Trophoblast cell (in vitro differentiated cells and primary cell): ENCODE measurements around the gene UCN.
A peak's percentile ranks its signal among the peaks of the same experiment; 100 is the strongest.

Experiments used
- DNase-seq, 2 donors: peaks; one replicate each; pipeline ENCODE4 v3.0.0-alpha.2; 2016
- H2AFZ ChIP-seq: 2 replicates; pipeline ENCODE4 v1.6.1; 2013; ENCODE audit warnings: low read length, moderate library complexity, mild to moderate bottlenecking; ENCODE audit not compliant: insufficient read depth, poor library complexity
- H2AK5ac ChIP-seq: 2 replicates; pipeline ENCODE4 v1.6.1; 2013; ENCODE audit warnings: mild to moderate bottlenecking, low read length
- H2BK120ac ChIP-seq: 2 replicates; pipeline ENCODE4 v1.6.1; 2013; ENCODE audit warnings: low read length, mild to moderate bottlenecking, moderate library complexity; ENCODE audit not compliant: insufficient read depth, poor library complexity
- H2BK12ac ChIP-seq: 2 replicates; pipeline ENCODE4 v1.6.1; 2013; ENCODE audit warnings: mild to moderate bottlenecking, low read length, moderate library complexity
- H2BK5ac ChIP-seq: 2 replicates; pipeline ENCODE4 v1.6.1; 2013; ENCODE audit warnings: low read length, low read depth, moderate library complexity, mild to moderate bottlenecking; ENCODE audit not compliant: poor library complexity
- H3K14ac ChIP-seq: 2 replicates; pipeline ENCODE4 v1.6.1; 2013; ENCODE audit warnings: mild to moderate bottlenecking, low read length
- H3K18ac ChIP-seq: 2 replicates; pipeline ENCODE4 v1.6.1; 2013; ENCODE audit warnings: mild to moderate bottlenecking, low read length
- H3K23ac ChIP-seq: 2 replicates; pipeline ENCODE4 v1.6.1; 2013; ENCODE audit warnings: low read length
- H3K27ac ChIP-seq: 2 replicates; pipeline ENCODE4 v1.5.1; 2013; ENCODE audit warnings: low read depth, mild to moderate bottlenecking, inconsistent platforms, low read length, moderate library complexity
- H3K27me3 ChIP-seq: 2 replicates; pipeline ENCODE4 v1.6.1; 2013; ENCODE audit warnings: inconsistent platforms, mild to moderate bottlenecking, low read length, moderate library complexity; ENCODE audit not compliant: insufficient read depth
- H3K36me3 ChIP-seq, 2 experiments: 1 replicate in 1 of 2; 2 replicates in 1 of 2; pipeline ENCODE4 v1.6.1; 2013; ENCODE audit warnings: low read length in 2 of 2, mild to moderate bottlenecking in 2 of 2, moderate library complexity in 1 of 2; ENCODE audit not compliant: insufficient read depth in 2 of 2, control insufficient read depth in 1 of 2
- H3K4ac ChIP-seq: 2 replicates; pipeline ENCODE4 v1.6.1; 2013; ENCODE audit warnings: low read depth, mild to moderate bottlenecking, low read length, moderate library complexity
- H3K4me1 ChIP-seq, 2 experiments: 1 replicate in 1 of 2; 2 replicates in 1 of 2; pipeline ENCODE4 v1.6.1; 2013; ENCODE audit warnings: low read length in 2 of 2, mild to moderate bottlenecking in 2 of 2, moderate library complexity in 1 of 2; ENCODE audit not compliant: insufficient read depth in 2 of 2, control insufficient read depth in 1 of 2
- H3K4me2 ChIP-seq: 2 replicates; pipeline ENCODE4 v1.6.1; 2013; ENCODE audit warnings: inconsistent platforms, mild to moderate bottlenecking, low read length, moderate library complexity
- H3K4me3 ChIP-seq: 2 replicates; pipeline ENCODE4 v1.5.1; 2013; ENCODE audit warnings: mild to moderate bottlenecking, low read depth, low read length, inconsistent platforms
- H3K79me1 ChIP-seq: one replicate; pipeline ENCODE4 v1.6.1; 2013; ENCODE audit warnings: low read length
- H3K79me2 ChIP-seq: 2 replicates; pipeline ENCODE4 v1.6.1; 2013; ENCODE audit warnings: low read length, mild to moderate bottlenecking; ENCODE audit not compliant: control insufficient read depth, insufficient read depth, poor library complexity
- H3K9ac ChIP-seq: 2 replicates; pipeline ENCODE4 v1.6.1; 2013; ENCODE audit warnings: mild to moderate bottlenecking, low read length
- H3K9me3 ChIP-seq: 2 replicates; pipeline ENCODE4 v1.6.1; 2013; ENCODE audit warnings: low read depth, mild to moderate bottlenecking, control low read depth, inconsistent platforms, low read length; ENCODE audit not compliant: insufficient read depth
- H4K12ac ChIP-seq: 2 replicates; pipeline ENCODE4 v1.6.1; 2013; ENCODE audit warnings: low read depth, mild to moderate bottlenecking, low read length, moderate library complexity
- H4K8ac ChIP-seq: 2 replicates; pipeline ENCODE4 v1.6.1; 2013; ENCODE audit warnings: low read depth, mild to moderate bottlenecking, low read length, moderate library complexity
- H4K91ac ChIP-seq: one replicate; pipeline ENCODE4 v1.6.1; 2013; ENCODE audit warnings: low read depth, mild to moderate bottlenecking, low read length, moderate library complexity
- WGBS: extraction: QIAGEN DNeasy Blood & Tissue Kit; methylation state at CpG from one replicate; pipeline ENCODE4 v1.1.7; 2013; ENCODE audit warnings: missing lambda C conversion rate; ENCODE audit not compliant: insufficient read length, insufficient coverage; ENCODE audit errors: extremely low coverage; 5-methylcytosine and 5-hydroxymethylcytosine counted together

Gene UCN

DNA sequence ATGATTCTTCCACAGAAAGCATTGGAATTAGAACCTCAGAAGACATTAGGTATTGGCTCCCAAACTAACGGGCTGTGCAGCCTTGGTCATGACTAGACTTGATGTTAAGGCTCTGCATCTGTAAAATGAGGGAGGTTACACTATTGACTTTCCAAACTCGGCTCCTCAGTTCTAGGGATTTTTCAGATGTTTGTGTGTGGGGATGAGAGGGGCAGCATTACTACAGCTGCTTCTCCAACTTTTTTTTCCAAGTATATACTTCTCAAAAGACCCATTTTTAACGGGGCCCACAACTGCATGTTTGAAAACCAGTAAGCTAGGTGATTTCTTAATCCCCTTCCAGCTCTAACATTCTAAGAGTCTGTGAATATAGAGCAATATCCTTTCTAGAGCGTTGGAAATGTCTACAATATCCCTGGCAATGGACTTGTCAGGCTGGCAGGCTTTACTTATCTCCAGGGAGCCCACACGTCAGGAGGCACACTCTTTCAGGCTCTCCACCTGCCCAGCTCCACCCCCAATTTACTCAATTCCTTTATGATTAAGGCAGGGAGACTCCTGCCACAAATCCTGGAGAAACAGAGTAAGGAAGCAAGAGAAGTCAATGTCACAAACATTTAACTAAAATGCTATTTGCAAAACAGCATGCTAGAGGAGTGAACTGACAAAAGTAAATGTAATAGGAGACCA is 15.5 kb upstream of the UCN start:
- Histone ChIP-seq H2BK12ac (no peak overlapping the region), H3K27me3 (no peaks in the 10 kb centered on the region), H3K4me1 (peaks cover 14 to 17% of the 10 kb centered on the region in 2 experiments), H3K79me1 (peaks cover 18% of the 10 kb centered on the region), H3K23ac (no peak overlapping the region), H3K4ac (peak overlapping the region; percentile 48), H4K91ac (peak overlapping the region; percentile 92), H3K27ac (no peak overlapping the region), H3K79me2 (peaks cover 12% of the 10 kb centered on the region), H3K9me3 (peaks cover 2% of the 10 kb centered on the region), H3K4me2 (peak overlapping the region; percentile 87), H3K4me3 (peak overlapping the region; percentile 82), H3K9ac (peak overlapping the region; percentile 96), H3K36me3 (peaks cover 13 to 28% of the 10 kb centered on the region in 2 experiments), H2AFZ (no peak overlapping the region), H3K18ac (no peak overlapping the region), H4K8ac (peak overlapping the region; percentile 98), H2BK5ac (no peak overlapping the region), H4K12ac (peak overlapping the region; percentile 79), H3K14ac (peak overlapping the region; percentile 93), H2AK5ac (peak overlapping the region; percentile 21), H2BK120ac (peak overlapping the region; percentile 73)
- WGBS = no CpG with 5 or more reads among the region's 5 CpGs
- DNase-seq = no peak

- Histone ChIP-seq H3K27ac (peak within 1 kb of the TSS; percentile 63), H3K4me2 (peak within 1 kb of the TSS; percentile 87), H3K4me3 (peak within 1 kb of the TSS; percentile 82), H3K4me1 (peaks cover 14 to 17% of the 10 kb centered on the region in 2 experiments), H3K36me3 (peaks cover 13 to 21% of the 10 kb centered on the region in 2 experiments), H3K79me2 (peaks cover 12% of the 10 kb centered on the region), H3K9me3 (peaks cover 2% of the 10 kb centered on the region), H2AK5ac (peak within 1 kb of the TSS; percentile 77), H3K79me1 (peaks cover 18% of the 10 kb centered on the region), H4K12ac (peak within 1 kb of the TSS; percentile 84), H2AFZ (peak within 1 kb of the TSS; percentile 33), H3K18ac (peak within 1 kb of the TSS; percentile 93), H4K91ac (peak within 1 kb of the TSS; percentile 92), H3K14ac (peak within 1 kb of the TSS; percentile 93), H2BK5ac (peak within 1 kb of the TSS; percentile 85), H3K4ac (peak within 1 kb of the TSS; percentile 71), H2BK12ac (peak within 1 kb of the TSS; percentile 41), H4K8ac (peak within 1 kb of the TSS; percentile 98), H2BK120ac (peak within 1 kb of the TSS; percentile 92), H3K9ac (peak within 1 kb of the TSS; percentile 96), H3K23ac (no peak within 1 kb of the TSS), H3K27me3 (no peaks in the 10 kb centered on the region)
- no CpG with 5 or more reads among the region's 39 CpGs for WGBS
- DNase-seq = peak; percentile 96
Observed at GRCh38 chr2:27322766-27323595, 14.7 kb upstream of the UCN start, which contains the start of gene MPV17. TSS of gene MPV17 (minus strand) at chr2:27323097. CDS start at chr2:27322517, 580 bp downstream.

DNA sequence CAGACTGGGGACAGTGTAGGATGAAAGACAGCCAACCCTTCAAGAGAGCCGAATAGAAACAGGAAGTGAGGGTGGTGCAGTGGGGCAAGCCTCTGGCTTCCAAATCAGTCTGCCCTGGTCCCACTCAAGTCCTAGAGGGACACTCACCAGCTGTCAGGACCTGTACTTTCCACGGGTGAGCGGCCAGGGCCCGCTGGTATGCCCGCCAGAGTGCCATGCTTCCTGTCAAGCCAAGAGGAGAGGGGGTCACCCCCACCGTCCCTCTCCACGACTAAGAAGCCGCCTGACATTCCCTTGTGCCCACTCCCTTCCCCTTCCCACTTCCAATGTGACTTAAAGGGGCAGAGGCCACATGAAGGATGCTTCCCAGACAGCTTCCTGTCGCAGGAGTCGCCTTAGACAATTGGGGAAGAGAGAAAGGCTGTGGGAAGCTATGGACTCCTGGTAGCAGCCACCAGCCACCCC is 14.1 kb upstream of the UCN start:
- Histone ChIP-seq H3K18ac (peak overlapping the region; percentile 93), H3K4ac (peak overlapping the region; percentile 71), H3K79me1 (peaks cover 18% of the 10 kb centered on the region), H3K79me2 (peaks cover 12% of the 10 kb centered on the region), H3K27me3 (no peaks in the 10 kb centered on the region), H3K9ac (peak overlapping the region; percentile 72), H4K8ac (peak overlapping the region; percentile 75), H3K4me3 (peak overlapping the region; percentile 71), H2BK5ac (peak overlapping the region; percentile 82), H2AFZ (peak overlapping the region; percentile 26), H2BK120ac (peak overlapping the region; percentile 92), H3K36me3 (peaks cover 11 to 18% of the 10 kb centered on the region in 2 experiments), H3K4me1 (peaks cover 14 to 17% of the 10 kb centered on the region in 2 experiments), H4K12ac (peak overlapping the region; percentile 84), H3K9me3 (peaks cover 2% of the 10 kb centered on the region), H3K23ac (no peak overlapping the region), H4K91ac (peak overlapping the region; percentile 88), H3K27ac (peak overlapping the region; percentile 60), H3K4me2 (peak overlapping the region; percentile 87), H2BK12ac (peak overlapping the region; percentile 41), H3K14ac (peak overlapping the region; percentile 89), H2AK5ac (peak overlapping the region; percentile 77)
- no CpG with 5 or more reads among the region's 10 CpGs for WGBS
- DNase-seq = peak; percentile 5 to 22

- Histone ChIP-seq H3K9me3 (no peaks in the 10 kb centered on the region), H3K4me3 (no peak overlapping the region), H3K36me3 (peaks cover 5 to 6% of the 10 kb centered on the region in 2 experiments), H2BK12ac (no peak overlapping the region), H3K79me1 (peaks cover 18% of the 10 kb centered on the region), H3K79me2 (peaks cover 12% of the 10 kb centered on the region), H2AK5ac (no peak overlapping the region), H2BK120ac (no peak overlapping the region), H3K9ac (peak overlapping the region; percentile 26), H3K27me3 (no peaks in the 10 kb centered on the region), H3K18ac (no peak overlapping the region), H3K4me2 (peak overlapping the region; percentile 51), H4K12ac (no peak overlapping the region), H4K91ac (peak overlapping the region; percentile 40), H2AFZ (no peak overlapping the region), H3K14ac (no peak overlapping the region), H3K4ac (no peak overlapping the region), H4K8ac (no peak overlapping the region), H3K4me1 (peaks cover 14 to 17% of the 10 kb centered on the region in 2 experiments), H2BK5ac (no peak overlapping the region), H3K27ac (peak overlapping the region; percentile 88), H3K23ac (no peak overlapping the region)
- WGBS = no CpG with 5 or more reads among the region's 8 CpGs
- DNase-seq = peak; percentile 97 to 99
Observed at GRCh38 chr2:27320958-27321543, 12.8 kb upstream of the UCN start.
